ENCODE data around the gene COX19. TPM values are rescaled to one million over a fixed set of nuclear protein-coding genes. Genes with fewer than 3 reads are reported as not detected.

COX19 gene
- polyA plus RNA-seq, 1 of the 3 experiments (the other 2 are of a cell fraction): 7.6 TPM

DNA sequence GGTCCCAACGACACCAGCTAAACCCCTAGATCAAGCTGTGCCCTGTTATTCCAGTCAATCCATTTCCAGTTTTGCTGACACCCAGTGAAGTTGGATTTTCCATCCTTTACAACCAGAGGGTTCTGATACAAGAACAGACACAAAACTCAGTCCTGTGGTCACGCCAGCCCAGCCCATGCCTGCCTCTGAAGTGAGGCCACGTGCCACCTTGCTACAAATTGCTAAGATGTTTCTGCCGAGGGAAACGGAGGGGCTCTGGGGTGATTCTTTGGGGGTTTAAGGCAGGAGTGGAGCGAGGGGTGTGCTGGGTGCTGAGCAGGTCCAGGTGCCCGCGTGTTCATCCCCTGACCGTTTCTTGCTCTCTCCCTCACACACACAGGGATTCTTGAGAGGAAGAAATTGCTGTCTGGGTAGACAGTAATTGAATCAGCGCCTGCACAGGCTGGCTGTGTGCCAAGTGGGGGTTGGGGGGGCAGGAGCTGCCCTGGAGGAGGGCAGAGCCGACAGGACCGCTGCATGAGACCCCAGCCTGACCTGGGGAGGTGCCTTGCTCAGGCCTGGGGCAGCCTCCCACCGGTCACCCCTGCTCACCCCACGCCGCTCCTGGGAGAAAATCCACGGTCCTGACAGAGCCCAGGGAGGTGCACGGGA is 58.9 kb downstream of the COX19 start (continued):
- TF ChIP-seq RFX5 (IDR thresholded peaks at IDR 0.05; ENCODE audit: low read length) (no peak), RAD21 (IDR thresholded peaks at IDR 0.05; ENCODE audit: low read length) (no peak)
- TF ChIP-seq, protein P1, sequence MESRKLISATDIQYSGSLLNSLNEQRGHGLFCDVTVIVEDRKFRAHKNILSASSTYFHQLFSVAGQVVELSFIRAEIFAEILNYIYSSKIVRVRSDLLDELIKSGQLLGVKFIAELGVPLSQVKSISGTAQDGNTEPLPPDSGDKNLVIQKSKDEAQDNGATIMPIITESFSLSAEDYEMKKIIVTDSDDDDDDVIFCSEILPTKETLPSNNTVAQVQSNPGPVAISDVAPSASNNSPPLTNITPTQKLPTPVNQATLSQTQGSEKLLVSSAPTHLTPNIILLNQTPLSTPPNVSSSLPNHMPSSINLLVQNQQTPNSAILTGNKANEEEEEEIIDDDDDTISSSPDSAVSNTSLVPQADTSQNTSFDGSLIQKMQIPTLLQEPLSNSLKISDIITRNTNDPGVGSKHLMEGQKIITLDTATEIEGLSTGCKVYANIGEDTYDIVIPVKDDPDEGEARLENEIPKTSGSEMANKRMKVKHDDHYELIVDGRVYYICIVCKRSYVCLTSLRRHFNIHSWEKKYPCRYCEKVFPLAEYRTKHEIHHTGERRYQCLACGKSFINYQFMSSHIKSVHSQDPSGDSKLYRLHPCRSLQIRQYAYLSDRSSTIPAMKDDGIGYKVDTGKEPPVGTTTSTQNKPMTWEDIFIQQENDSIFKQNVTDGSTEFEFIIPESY (IDR thresholded peaks at IDR 0.05; ENCODE audit: borderline replicate concordance, low read depth): no peak

Small RNA genes within 50 kb of the gene (small RNA-seq; reads per million reads assigned to genes)
- gene MIR339: 84.6 to 1,972 (median 929) reads per million in 7 experiments

Other genes starting within 250 kb of the COX19 start
- 51.8 and 58.5 TPM in 2 replicates for gene DNAAF5, start 248.8 kb downstream of the COX19 start, polyA plus RNA-seq (2012; rRNA removed)
- 50.5 and 63.7 TPM in 2 replicates for gene PRKAR1B, start 248.3 kb downstream of the COX19 start, polyA plus RNA-seq (2012; rRNA removed)
- gene SUN1, start 143.1 kb downstream of the COX19 start, polyA plus RNA-seq (2012; rRNA removed): 369 and 560 TPM in 2 replicates
- gene GET4, start 99.0 kb downstream of the COX19 start, polyA plus RNA-seq (2012; rRNA removed): 63.1 and 65.4 TPM in 2 replicates
- gene ADAP1, start 20.9 kb downstream of the COX19 start, polyA plus RNA-seq (2012; rRNA removed): 3.2 and 5.4 TPM in 2 replicates
- gene CYP2W1, start 7.6 kb upstream of the COX19 start, polyA plus RNA-seq (2012; rRNA removed): 0.06 and 0.10 TPM in 2 replicates
- 1.4 and 2.0 TPM in 2 replicates for gene GPR146, start 69.0 kb upstream of the COX19 start, polyA plus RNA-seq (2012; rRNA removed)
- gene GPER1, start 112.6 kb upstream of the COX19 start, polyA plus RNA-seq (2012; rRNA removed): 4.0 and 6.4 TPM in 2 replicates
- gene ZFAND2A, start 184.6 kb upstream of the COX19 start, polyA plus RNA-seq (2012; rRNA removed): 38.9 and 48.5 TPM in 2 replicates